Activated CD4-positive, CD25-positive, alpha-beta regulatory T cell (primary cell): ENCODE results near the gene RAB18.
"Not testable (repeated sequence)": the region's sequence is repeated elsewhere in the genome, so short reads cannot be mapped to it uniquely, and the experiment has no call there.

Experiments used
- DNase-seq, 4 experiments: peaks; one replicate each; lab custom pipeline; 2025; lab: John Stamatoyannopoulos, UW

RAB18 gene

DNA sequence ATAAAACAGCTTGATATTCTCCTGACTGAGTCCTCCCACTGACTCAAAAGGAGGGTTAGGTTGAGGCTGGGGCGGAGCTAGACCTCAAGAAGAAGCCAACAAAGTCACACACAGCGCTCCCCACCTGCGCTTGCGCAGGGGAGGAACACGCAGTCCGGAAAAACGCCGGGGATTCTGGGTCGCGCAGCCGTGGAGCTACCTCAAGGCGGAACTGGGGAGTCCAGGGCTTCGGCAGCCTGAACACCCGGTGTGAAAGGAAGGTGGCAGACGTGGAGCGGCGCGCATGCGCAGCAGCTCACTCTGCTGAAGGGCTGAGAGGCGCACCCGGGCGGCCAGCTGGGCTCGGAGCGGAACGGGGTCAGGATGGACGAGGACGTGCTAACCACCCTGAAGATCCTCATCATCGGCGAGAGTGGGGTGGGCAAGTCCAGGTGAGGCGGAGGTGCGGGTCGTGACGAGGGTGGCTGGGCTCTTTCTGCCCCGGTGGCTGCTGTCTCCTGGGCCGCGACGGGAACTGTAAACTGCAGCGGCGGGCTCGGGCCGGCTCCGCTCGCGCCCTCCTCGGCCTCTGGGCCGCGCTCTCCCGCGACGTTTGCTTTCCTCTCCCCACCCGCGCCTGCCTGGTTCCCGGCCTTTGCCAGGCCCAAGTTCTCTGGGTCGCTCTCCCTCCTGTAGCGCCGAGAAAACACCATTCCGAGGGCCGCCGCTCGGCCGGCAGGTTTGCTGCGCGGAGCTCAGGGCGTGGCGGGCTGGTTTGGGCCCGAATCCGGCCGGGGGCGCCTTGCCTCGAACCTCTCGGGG lies at the start of gene RAB18:
TSS of gene RAB18 (plus strand) at position 298 of the 801 bp plus-strand sequence. CDS start at position 364, 66 bp downstream.
- DNase-seq: peak; percentile 95

DNA sequence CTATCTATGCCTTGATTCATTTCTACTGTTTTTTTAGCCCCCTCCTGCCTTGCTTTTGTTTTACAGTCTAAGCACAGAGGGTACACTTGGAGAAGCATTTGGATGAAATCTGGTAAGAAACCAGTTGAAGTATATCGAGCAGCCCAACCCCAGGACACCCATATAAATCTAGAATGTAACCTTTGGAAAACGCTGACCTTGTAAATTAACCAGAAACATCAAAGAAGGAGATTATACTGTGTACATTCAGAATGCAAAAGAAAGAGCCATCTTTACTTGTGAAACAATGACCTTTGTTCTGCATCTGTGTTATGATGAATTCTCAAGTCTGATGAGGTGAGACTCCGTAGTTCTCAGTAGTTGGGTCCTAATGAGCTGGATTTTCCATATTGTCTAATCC lies 49.3 kb upstream of the RAB18 start:
- no peak for DNase-seq

DNA sequence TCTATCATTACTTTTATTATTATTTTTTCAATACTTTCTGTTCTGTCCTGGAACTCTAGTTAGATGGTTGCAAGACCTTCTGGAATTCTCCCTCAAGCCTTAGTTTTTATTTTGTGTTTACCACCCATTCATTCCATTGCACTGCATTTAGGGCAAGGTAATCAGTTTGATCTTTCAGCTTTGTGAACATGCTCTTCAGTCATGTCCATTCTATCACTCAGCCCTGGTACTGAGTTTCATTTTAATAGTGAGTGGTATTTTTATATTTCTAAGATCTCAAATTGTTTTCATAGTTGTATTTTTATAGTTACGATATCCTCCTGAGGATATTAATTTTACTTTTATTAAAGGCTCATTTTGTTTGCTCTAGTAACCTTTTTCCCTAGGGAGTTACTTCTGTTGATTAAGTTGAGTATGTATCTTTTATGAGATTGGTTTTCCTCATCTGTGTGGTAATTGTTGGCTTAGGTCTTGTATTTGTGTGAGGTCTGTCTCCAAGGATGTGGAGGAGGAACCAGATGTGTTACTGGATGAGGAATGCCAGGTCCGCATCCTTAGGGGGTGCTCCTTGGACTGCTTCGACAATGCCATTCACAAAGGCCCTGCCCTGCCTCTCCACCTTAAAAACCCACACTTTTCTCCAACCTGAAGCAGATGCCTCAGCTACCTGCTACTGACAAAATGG lies 46.7 kb upstream of the RAB18 start:
- DNase-seq: no peak

DNA sequence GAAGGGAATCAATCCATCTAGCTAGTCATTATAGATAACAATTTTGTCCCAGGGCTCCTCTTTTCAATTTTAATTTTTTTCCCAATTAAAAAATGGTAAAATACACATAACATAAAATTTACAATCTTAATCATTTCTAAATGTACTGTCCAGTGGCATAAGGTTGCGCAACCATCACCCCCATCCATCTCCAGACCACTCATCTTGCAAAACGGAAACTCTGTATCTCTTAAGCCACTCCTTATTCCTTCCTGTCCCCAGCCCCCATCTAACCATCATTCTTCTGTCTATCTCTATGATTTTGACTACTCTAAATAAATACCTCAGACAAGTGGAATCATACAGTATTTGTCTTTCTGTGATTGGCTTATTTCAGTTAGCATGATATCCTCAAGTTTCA lies 46.1 kb upstream of the RAB18 start:
- DNase-seq: no peak

DNA sequence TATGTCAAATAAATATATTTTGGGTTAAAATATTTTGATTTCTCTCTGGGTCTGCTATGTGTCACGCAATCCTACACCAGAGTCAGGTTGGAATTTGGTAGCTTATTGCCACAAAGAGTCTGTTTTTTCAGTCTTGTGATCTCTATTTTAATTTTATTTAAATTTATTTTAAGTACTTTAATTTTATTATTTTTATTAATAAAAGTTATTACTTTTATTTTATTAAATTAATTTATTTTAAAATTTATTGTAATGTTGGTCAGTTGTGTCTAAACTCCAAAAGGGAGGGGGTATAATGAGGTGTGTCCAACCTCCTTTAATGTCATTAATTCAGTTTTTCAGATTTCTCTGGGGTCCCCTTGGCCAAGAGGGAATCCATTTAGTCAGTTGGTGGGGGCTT lies 42.8 kb upstream of the RAB18 start:
- no peak for DNase-seq

DNA sequence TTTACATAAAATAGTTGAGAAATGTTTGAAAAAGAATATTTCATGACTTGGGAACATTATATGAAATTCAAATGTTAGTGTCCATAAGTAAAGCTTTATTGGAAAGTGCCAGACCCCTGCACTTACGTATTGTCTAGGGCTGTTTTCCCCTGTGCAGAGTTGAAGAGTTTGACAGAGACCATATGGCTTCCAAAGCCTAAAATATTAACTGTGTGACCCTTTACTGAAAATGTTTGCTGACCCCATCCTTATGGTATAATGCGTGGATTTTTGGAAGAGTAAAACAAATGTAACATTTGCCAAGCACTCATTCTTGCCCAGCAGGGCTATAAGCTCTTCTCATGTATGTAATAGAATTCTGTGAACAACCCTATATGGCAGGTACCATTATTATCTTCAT lies 40.1 kb upstream of the RAB18 start:
- DNase-seq: no peak

DNA sequence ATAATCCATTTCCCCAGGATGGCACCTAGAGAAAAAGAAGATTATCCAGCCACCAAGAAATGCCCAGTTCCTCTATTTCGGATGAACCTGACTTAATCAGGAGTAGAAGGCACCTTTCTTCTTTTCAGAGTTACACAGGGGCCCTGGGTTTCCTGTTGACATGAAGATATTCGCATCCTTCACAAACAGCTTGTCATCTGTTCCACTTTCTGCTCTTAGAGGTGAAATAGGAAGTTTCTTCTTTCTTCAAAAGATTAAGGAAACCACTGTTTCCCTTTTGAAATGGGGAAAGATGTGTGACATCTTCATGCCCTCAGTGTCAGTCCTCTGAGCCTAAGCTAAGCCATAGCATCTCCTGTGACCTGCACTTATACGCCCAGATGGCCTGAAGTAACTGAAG lies 39.1 kb upstream of the RAB18 start:
- DNase-seq: no peak

DNA sequence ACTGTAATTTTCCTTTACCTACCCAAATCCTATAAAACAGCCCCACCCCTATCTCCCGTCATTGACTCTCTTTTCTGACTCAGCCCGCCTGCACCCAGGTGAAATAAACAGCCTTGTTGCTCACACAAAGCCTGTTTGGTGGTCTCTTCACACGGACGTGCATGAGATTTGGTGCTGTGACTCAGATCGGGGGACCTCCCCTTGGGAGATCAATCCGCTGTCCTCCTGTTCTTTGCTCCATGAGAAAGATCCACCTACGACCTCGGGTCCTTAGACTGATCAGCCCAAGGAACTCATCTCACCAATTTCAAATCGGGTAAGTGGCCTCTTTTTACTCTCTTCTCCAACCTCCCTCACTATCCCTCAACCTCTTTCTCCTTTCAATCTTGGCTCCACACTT lies 38.5 kb upstream of the RAB18 start:
- DNase-seq: not testable (repeated sequence)

DNA sequence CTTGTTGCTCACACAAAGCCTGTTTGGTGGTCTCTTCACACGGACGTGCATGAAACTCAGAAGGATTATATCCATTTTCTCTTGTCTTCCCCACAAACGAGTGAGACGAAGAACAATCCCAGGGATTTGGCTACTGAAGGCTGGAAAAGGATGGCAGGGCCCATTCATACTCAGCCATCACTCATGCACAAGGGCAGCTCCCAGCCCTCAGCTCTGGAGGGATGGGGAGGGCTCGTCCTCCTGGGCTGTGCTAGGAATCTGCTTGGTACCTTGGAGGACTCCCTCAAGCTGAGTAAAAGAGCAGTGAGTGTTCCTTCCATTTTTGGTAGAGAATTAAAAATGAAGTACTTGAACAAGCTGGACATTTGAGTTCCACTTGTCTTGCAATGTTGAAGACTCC lies 33.2 kb upstream of the RAB18 start:
- no peak for DNase-seq

DNA sequence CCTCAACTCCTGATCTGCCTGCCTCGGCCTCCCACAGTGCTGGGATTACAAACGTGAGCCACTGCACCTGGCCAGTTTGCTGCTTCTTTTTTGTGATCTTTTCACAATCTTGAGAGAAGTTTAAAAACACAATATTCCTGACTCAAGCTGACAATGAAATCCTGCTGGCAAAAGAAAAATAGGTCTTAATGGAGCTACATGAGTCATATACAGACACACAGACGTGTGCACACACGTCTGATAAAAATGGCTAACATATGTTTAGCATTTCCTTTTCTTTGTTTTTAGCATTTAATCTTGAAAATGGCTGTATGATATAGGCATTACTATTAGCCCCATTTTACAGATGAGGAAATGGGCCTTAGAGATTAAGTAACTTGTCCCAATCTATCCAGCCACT lies 29.4 kb upstream of the RAB18 start:
- DNase-seq: no peak

DNA sequence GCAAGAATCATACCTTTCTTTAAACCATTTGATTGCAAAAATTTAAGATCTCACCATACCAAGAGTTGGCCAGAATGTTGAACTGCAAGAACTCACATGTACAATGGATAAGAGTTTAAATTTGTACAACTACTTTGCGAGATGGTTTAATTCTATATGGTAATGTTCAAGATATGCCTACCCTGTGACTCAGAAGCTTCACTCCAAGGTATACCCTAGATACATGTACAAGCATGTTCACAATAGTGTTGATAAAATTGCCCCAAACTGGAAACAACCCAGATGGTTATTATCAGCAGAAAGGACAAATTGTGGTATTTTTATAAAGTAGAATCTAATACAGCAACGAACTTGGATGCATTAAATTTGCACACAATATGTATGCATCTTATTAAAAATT lies 25.1 kb upstream of the RAB18 start:
- no peak for DNase-seq

DNA sequence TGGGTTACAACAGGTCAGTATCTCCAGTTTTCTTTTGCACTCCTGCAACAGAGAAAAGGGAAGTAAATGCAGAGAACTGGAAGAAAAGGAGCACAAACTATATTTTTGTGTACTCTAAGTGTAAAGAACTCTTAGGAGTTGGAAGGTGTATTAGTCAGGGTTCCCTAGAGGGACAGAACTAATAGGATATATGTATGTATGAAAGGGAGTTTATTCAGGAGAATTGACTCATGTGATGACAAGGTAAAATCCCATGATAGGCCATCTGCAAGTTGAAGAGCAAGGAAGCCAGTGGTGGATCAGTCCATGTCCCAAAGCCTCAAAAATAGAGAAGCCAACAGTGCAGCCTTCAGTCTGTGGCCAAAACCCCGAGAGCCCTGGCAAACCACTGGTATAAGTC lies 22.6 kb upstream of the RAB18 start:
- no peak for DNase-seq

DNA sequence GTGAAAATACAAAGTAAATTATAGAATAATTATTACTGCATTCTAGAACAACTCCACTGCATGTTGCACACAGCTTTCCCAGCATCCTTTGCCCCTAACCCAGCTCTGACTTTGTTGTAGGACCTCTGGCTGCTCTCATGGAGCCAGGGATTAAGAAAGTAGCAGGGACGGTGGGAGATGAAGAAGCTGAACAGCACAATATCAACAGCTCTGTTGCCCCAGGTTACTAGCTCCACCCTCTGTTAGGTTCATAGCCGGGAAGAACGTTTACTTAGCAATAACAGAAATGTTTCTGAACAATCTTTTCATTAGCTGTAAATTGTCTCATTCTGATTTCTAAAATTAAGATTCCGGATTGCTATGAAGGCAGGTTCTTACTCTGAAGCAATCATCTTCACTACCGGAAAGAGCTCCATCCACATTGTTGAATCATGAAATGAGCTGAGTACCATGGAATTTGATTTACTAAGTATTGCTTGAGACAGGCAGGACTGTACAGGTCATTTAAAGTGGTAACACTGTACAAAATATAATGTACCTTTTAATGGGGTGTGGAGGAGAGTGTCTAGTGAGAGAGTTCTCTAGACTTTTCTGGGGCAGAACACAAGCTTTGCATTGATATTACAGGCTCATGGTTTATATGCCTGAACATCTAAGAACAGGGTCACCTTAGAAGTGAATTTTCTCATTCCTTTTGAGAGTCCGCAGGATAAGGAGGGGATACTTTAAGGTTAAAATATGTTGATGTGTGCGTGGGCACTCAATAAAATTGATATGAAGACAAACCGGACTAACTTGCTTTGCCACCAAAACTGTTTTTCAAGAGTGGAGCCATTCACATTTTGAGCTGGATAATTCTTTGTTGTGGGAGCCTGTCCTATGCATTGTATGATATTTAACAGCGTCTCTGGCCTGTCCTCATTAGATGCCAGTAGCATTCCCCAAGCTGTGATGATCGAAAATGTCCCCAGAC lies 20.8 kb upstream of the RAB18 start:
- DNase-seq: no peak

DNA sequence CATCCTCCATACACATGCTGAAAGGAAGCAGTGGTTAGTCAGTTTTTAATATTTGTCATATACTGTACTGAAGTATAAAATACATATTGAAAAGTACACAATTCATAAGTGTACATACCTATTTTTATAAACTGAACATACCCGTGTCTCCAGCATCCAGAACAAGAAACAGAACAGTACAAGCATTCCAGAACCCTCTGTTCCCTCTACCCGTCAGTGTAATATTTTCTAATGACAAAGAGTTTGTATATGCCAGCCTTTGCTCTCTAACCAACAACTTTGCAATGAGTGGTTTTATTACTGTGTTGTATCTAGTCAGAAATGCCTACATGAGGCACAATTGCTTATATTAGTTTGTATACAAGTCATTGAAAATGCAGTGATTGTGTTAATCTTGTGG lies 18.7 kb upstream of the RAB18 start:
- no peak for DNase-seq

DNA sequence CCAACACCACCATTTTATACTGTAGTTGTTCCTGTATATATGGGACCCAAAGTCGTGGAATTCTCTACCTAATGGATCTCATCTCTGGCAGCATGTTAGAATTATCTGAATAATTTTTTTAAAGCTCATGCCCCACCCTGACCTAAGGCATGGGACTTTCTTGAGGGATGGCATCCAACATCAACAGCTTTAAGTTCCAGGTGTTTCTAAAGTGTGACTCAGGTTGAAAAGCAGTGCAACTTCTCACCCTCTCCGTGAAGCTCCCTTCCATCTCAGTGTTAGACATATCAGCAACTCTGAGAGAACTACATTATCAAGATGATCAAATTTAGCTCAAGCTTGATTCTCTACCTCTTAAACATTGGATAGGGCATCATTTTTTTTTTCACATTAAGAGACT lies 18.1 kb upstream of the RAB18 start:
- DNase-seq: no peak

DNA sequence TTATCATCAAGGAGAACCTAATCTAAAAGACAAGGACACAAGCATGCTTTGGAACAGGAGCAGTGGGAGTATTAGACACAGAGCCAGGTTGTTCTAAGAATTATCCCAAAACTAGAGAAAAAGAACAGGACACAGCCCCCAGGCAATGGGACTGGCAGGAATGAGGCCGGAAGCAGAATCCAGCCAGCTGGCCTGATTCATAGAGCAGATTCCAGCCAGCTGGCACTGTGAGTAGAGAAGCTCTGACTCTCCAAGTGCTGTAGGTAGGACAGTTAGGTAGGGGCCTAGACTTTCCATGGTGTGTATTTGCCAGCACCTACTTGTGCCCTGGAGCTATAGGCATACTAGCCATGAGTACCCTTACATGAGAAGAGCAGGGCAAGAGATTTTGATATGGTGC lies 13.3 kb upstream of the RAB18 start:
- DNase-seq: no peak

DNA sequence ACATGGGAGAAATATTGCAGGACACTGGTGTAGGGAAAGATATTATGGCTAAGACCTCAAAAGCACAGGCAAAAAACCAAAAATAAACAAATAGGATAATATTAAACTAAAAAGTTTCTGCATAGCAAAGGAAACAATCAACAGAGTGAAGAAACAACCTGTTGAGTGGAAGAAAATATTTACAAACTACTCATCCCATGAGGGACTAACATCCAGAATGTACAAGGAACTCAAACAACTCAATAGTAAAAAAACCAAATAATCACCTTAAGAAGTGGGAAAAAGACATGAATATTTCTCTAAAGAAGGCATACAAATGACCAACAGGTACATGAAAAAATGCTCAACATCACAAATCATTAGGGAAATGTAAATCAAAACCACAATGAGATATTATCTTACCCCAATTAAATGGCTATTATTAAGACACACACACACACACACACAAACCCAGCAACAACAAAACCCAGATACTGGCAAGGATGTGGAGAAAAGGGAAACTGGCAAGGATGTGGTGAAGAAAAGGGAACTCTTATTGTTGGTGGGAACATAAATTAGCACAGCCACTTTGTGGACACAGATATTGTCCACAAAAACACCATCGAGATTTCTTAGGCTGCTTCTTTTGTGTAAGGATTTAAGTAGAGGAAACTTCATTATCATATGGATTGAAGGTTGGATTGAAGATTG lies 9.8 kb upstream of the RAB18 start:
- no peak for DNase-seq

DNA sequence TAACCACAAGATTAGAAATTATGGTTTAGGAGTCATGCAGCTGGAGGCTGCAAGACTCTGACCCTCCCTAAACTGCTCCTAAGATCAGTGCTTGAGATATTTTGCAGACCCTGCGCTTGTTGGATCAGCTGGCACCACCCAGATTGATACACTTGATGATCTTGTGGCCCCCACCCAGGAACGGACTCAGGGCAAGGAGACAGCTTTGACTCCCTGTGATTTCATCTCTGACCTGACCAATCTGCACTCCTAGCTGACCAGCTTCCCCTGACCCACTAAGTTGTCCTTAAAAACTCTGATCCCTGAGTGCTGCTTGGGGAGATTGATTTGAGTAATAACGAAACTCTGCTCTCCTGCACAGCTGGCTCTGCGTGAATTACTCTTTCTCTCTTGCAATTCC lies 8.0 kb upstream of the RAB18 start:
- DNase-seq: no peak

DNA sequence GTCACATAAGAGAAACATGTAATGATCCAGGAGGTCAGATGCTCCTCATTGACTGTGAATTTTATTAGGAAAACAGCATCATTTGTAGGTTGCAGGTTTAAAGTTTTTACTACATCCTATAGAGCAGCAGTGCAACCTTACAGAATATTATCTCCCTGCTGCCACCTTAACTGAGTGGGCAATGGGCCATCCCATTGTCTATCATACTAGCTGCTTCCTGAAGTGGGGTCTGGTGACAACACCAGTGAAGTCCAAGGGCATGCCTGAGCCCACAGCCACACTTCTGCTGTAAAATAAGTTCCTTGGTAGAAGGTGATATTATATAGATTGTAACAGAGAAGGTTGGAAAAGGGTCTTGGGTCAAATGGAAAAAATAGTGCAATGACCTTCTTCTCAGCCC lies 4.0 kb upstream of the RAB18 start:
- no peak for DNase-seq

DNA sequence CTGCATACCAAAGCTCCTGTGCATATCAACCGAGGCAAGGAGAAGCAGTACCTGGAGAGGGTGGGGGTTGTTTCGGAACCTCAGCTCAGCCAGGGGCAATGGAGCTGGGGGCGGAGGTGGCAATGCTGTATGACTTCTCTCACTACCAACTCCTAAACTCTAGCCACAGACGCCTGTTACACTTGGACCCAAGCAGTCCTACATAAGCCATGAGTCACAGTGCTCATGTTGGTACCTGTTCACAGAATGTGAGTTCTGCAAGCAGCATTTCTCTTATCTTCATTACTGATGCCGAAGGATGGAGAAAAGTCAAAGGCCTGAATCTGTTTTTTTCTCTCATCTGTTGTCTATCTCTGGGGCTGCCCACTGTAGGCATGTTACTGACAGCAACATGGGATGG lies 3.2 kb upstream of the RAB18 start:
- DNase-seq: no peak

DNA sequence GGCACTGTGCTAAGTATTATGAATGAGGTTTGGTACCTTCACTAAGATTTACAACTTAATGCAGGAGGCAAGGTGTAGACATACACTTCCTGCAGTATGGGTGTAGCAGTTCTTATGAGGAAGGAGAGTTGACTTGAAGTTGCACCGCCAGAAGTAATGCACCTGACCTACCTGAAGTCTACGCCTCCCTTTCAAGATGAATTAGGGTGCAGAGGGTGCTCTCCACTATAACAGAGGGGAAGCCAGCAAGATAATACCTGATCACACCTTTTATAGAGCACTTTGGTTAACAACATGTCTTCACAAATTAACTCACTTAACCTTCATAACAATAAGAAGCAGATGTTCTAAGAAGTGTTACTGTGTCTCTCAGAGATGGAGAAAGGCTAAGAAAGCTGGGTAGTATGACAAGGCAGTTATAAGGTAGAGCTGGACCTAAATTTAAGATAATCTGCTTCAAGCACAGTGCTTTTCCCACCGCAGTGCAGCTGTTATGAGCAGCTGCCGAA lies 552 bp upstream of the RAB18 start:
- DNase-seq: no peak
